HG03103 (cell line): ENCODE results near the gene NEAT1.

Experiments used
- ATAC-seq: cut with Tn5 transposase; IDR thresholded peaks from one replicate; pipeline ENCODE4 v1.9.1; 2021; ENCODE audit warnings: low read depth; ENCODE audit not compliant: unreplicated experiment

NEAT1 gene

DNA sequence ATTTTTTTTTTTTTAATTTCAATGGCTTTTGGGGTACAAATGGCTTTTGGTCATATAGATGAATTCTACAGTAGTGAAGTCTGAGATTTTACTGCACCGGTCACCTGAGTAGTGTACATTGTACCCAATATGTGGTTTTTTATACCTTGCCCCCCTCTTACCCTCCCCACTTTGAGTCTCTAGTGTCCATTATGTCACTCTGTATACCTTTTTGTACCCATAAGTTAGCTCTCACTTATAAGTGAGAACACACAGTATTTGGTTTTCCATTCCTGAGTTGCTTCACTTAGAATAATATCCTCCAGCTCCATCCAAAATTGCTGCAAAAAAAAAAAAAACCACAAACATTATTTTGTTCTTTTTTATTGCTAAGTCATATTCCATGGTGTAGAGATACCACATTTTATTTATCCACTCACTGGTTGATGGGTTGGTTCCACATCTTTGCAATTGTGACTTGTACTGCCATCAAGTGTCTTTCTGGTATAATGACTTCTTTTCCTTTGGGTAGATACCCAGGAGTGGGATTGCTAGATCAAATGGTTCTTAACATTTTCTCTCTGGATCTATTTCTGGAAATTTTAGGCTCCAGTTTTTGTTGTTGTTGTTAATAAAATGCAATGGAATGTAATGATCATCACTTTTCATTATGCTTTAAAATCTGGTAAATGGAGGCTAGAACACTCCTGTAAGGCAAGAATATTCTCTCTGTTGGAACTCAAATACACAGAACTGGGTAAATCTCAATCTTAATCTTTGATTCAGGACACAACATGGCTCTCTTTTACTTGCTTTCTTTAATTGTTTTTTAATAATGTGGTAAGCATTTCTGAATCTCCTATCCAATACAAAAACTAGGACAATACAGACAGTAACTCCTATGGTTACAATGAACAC, 10.3 kb downstream of the NEAT1 start:
- ATAC-seq, result no peak

DNA sequence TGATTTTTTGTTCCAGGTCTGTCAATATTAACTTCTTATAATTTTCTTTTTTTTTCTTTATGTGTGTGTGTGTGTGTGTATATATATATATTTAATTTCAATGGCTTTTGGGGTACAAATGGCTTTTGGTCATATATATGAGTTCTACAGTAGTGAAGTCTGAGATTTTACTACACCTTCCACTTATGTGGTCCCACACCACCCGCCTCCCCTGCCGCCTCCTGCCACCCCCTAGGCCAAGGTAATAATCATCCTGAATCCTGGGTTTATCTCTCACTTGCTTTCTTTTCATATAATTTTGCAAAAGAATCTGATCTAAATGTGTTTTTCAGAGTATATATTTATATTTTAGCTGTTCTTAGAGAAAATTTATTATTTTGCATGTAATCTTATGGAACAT, 11.1 kb downstream of the NEAT1 start:
- ATAC-seq, result no peak

DNA sequence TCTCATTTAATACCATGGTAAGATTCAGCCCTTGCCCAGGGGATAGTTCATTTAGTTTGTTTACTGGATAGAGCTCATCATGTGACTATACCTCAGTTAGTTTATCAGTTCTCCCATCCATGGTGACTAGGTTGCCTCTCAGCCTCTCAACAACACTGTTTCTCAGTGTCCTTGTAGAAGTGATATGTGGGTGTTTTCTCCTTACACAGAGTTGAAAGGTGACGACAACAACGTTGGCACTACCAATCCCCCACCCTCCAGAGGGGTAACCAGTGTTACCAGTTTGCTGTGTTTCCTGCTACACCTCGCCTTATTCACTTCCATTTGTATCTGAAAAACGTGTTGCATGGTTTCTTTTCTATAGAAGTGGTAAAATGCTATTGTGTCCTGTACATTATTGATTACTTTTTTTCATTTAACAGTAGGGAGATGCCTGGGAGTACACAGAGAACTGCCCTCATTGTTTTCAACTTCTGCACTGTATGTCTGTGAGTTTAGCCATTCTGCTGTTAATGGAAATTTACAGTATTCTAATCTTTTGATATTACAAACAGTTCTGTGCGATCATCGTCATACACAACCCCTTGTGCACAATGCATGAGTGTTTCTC, 11.6 kb downstream of the NEAT1 start:
- no peak for ATAC-seq

DNA sequence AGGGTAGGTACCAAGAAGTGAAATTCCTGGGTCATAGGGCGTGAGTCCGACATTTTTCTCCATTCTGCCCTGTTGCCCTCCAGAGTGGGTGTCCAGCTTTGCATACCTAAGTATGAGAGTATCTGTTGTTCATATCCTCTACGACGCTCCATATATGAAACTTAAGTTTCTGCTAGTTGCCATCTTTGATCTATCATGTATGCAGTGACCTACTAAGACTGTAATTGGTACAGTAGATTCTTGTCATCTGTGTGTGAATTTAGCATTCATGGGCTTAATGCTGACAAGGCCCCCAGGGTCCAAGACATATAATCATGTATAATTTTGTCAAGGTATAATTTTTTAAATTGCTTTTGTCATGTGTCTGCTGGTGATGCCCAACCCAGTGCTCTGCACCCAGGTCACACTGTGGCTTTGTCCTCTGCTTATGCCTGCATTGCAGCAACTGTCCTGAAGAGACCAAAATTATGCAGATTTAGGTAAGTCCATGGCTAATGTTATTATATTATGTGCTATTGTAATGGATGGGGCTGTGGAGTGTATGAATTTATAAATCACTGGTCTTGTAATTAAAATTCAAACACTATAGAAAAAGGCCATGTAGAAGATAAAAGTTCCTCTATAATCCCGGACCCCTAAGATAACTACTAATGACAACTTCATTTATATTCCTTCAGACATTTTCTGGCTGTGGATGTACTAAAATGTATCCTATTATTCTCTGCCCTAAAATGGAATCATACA, 12.2 kb downstream of the NEAT1 start:
- no peak for ATAC-seq

DNA sequence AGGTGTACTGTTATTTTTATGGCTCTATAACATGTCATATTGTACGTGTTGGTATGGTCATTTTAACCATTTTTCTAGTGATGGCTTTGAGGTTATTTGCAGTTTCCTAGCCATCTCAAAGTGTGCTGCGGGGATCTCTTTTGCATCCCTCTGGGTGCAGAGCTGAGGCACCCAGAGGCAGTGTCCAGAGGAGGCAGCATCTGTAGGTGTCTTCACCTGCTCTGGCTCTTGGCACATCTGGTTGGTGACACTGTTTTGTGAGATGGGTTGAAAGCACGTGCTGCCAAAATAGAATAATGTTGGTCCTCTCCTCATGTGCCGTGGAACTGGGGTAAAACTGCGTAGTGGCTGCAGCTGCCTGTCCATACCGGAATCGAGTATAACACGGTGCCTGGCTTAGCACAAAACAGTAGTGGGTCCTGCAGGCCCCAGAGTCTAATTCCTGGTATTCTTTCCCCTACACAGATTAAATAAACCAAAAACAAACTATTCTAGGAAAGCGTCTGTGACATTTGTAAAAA, 12.9 kb downstream of the NEAT1 start:
- no peak for ATAC-seq

DNA sequence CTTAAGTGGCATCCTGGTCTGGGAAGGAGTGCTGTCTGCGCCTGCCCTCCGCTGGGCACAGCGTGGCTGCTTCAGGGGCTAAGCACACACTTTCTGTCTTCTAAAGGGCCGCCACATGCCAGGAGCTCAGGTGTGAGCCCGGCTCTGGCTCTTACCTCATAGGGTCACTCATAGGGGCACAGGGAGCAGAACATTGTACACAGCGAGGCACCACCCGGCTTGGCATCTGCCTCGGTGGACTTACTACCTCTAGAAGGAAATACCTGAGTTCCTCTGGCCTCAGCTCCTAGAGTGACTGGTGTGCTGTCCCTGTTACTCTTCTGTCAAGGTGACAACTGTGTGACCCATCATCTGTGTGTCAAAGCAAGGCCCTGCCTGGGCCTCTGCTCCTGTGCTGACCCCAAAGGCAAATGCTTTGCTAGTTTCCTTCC, 13.4 kb downstream of the NEAT1 start:
- ATAC-seq, result no peak

DNA sequence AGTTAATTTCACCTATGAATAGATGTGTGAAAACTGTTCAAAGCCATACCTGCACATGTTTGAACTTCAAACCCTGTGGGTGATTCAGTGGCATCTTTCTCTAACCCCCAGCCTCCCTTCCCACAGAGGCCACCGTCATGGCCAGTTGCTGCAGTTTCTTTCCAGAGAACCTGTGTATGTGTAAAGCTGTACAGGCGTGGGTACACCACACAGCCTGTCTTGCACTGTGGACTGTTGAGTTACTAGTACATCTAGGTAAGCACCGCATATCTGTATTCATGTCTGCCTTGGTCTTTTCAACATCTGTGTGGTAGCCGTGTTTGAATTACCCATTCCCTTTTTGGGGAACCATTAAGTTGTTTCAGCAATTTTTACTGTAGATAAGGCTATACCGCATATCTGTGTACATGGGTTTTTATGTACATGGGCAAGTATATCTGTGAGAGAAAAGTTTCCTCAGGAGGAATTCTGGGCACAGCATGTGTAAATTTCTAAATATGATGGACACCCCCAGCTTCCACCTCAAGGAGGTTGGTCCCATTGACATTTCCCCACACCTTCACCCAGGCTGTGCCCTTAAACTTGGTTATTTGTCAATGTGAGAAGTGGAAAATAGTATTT, 13.9 kb downstream of the NEAT1 start:
- no peak for ATAC-seq

DNA sequence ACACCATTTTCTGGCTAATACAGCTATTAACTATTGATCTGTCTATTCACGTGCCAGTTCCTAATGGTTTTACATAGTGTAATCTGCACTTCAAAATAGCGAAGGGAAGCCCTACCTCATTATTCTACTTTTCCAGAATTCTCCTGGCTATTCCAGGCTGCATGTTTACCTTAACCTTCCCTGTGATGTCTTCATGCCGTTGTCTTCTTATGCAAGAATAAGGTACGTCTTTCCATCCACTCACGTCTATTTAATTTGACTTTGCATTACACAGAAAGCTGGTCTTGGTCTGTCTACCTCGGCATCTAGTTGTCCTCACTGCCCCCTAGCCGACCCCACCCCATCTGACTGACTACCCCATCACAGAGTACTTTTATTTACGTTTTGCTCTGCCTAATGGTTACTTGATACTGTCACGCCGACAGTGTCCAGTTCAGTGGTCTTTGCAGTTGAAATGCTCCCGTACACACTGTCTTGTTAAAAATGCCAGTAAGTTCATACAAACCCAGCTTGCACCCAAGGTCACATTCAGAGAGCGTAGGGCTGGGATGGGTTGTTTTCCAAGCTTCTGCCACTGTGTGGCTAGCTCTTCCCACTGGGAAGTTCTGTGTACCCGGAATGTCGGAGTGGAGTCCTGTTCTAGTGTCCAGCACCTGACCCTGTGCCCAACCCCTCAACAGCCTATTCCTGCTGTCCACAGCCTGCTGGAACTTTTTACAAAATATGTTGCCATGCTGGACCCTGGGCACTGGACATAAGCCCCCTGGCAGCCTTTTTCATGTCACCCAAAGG, 15.0 kb downstream of the NEAT1 start:
- ATAC-seq, result no peak

DNA sequence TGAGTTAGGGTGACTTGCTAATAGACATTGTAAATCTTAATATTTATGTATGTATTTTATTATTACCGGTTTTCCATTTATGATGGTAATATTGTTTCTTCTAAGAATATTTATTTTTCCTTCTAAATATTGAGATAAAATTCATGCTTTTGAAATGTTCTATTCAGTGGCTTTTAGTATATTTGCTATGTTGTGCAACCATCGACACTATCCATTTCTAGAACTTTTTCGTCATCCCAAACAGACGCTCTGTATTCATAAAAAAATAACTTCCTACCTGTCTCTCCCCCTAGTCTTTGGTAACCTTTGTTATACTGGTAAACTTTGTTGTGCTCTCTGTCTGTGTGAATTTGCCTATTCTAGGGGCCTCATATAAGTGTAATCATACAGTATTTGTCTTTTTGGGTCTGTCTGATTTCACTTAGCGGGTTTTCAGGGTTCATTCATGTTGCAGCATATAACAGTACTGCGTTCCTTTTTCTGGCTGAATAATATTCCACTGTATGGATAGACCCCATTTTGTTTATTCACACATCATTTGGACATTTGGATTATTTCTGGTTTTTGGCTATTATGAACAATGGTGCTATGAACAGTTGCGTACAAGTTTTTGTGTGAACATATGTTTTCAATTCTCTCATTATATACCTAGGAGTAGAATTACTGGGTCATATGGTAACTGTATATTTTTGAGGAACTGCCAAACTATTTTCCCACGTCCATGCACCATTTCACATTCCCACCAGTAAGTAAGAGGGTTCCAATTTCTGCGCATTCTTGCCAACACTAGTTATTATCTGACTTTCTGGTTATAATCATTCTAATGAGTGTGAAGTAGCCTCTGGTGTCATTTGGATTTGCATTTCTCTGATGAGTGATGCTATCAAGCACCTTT, 15.9 kb downstream of the NEAT1 start:
- no peak for ATAC-seq

DNA sequence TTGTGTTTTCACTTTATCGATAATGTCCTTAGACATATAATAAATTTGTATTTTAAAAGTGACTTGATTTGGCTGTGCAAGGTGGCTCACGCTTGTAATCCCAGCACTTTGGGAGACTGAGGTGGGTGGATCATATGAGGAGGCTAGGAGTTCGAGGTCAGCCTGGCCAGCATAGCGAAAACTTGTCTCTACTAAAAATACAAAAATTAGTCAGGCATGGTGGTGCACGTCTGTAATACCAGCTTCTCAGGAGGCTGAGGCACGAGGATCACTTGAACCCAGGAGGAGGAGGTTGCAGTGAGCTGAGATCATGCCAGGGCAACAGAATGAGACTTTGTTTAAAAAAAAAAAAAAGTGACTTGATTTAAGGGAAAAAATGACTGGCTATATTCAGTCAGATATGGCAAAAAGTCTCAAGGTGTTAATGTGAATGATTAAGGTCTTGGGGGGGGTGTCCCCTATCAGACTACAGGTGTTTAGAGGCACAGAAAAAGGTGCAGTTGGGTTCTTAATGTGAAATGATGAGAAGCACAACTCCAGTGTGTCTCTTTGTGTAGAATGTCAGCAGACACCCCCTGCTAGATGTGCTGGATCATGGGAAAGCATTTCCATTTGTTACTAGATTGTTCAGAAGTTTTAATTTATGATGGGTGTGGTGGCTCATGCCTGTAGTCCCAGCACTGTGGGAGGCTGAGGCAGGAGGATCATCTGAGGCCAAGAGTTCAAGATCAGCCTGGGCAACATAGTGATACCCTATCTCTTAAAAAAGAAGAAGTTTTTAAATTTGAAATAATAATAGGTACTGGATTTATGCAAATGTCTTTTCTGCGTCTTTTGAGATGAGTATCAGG, 17.0 kb downstream of the NEAT1 start:
- no peak for ATAC-seq

DNA sequence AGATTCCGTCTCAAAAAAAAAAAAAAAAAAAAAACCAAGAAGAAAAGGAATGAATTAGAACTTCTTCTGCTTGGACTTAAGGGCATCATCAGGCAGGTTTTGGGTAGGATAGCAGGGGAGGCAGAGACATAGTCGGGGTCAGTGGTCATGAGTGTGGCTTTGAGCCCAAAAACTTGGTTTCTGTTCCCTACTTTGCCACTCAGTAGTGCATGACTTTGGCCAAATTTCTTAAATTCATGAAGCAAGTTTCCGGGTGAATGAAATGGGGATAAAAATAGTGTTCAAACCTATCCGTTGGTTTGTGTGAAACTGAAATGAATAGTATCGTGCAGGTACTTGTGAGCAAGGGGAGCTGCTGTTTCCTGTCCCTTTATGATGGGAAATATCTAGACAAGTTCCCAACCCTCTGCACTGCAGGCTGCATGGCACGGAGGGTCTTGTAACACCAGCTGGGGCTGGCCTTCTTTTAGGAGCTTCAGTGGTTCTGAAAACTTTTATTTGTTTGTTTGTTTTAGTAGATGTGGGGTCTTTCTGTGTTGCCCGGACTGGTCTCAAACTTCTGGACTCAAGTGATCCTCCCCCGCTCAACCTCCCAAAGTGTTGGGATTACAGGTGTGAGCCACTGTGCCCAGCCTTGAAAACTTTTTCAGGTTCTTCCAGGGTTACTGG, 18.4 kb downstream of the NEAT1 start:
- ATAC-seq, result peak; percentile 45

DNA sequence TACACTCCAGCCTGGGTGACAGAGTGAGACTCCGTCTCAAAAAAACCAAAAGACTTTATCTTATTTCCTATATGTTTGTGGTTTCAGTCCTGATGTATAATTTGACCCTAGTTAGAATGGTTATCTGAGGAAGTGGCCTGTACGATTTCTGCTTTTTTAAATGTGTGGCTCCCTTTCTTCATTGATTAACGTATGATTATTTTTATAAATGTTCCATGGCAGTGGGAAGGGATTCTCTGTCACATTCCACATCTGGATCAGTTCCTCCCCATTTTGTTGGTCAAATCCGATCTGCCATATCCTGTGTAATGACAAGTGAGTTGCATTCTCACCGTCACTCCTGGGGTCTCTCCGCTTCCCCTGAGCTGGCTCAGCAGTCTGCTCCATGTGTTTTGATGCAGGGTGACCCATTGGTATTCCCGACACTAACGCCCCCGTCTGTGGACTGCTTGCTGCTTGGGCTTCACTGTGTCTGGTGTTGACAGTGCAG, 20.3 kb downstream of the NEAT1 start:
- ATAC-seq, result no peak

DNA sequence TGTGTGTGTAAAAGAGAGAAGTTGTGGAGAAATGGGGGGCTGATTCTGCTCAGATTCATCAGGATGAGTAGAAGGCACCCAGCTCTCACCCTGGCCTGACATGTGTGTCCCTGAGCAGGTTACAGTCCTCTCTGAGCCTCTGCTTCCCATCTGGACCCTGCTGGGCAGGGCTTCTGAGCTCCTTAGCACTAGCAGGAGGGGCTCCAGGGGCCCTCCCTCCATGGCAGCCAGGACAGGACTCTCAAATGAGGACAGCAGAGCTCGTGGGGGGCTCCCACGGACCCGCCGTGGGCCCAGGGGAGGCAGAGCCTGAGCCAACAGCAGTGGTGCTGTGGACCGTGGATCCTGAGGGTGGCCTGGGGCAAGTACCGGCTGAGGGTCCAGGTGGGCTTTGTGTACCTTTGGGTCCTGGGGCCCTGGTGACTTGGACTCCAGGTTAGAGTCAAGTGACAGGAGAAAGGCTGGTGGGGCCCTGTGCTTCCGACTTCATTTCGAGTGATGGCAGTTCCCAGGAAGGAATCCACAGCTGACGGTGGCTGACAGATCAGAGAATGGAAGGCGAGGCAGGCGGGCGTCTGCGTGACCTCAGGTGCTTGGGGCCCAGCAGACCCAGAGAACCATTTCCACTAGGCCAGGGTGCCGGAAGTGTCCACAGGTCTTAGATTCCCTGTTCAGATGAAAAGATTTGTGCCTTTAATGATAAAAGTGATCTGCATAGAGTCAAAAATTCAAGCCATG, 21.9 kb downstream of the NEAT1 start:
- no peak for ATAC-seq

DNA sequence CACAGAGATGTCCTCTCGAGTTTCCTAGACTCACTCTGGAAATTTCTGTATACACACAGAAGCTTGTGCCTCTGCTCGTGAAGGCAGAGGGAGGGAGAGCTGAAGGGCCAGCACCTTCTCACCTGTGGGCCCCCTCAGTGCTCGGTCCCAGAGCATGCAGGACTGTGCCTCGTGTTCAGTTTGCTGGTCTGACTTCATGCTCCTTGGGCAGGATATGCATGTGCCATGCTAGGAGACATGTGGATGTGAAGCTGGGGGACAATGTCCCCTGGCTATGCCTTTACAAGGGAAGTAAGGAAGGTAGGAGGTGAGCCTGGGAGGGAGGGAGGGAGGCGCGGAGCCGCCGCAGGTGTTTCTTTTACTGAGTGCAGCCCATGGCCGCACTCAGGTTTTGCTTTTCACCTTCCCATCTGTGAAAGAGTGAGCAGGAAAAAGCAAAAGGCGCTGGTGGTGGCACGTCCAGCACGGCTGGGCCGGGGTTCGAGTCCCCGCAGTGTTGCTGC, 22.6 kb downstream of the NEAT1 start:
- ATAC-seq, result no peak

DNA sequence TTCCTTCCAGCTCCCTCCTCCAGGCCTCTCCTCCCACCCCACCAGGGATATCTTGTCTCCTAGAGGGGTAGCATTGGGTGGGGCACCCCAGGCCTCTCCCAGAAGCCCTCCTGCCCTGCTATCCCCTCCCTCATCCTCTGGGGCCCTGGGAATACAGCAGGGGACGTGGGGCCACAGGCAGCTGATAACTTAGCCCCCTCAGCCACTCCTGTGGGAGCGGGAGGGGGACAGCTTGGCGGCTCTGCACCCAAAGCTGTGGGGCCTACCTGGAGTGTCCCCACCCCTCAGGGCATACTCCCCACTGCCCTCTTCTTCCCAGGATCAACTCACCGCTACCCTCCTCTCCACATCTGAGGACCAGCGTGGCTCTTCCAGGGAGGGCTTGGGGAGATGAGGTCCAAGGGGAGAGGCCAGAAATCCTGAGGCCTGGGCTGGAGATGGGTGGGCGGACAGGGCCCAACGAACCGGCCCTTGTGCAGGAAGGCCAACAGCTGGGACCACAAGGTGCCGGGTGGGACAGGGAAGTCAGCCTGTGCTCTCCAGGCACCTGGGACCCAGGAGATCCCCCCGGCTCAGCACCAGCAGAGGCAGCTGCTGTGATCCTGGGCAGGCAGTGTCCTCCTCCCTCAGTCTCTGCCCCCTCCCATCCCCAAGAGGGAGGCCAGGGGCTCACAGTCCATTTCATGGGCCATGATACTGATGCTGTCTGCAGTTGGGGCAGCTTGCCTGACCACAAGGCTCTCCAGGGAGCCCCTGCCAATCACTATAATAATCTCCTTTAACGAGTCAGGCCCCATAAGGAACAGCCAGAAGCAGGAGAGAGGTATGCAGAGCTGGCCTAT, 23.2 kb downstream of the NEAT1 start:
- ATAC-seq, result no peak
